Cardiac fibroblast (primary cell): ENCODE measurements around the gene WNT7B.

Experiments used
- DNase-seq, 2 donors: peaks; one replicate each; pipeline versions ENCODE4 v3.0.0 to v3.0.0-alpha.2; 2010; ENCODE audit warnings: low read depth in 2 of 2
- H3K4me3 ChIP-seq, 2 donors: replicated peaks in 1 of 2; 1 replicate in 1 of 2; 2 replicates in 1 of 2; pipeline ENCODE4 v1.5.1; 2011; ENCODE audit warnings: low read depth in 2 of 2, low read length in 2 of 2, mild to moderate bottlenecking in 2 of 2, moderate library complexity in 1 of 2
- TF ChIP-seq, protein P1 (sequence below): IDR thresholded peaks from one replicate; pipeline ENCODE4 v1.5.1; 2011; ENCODE audit warnings: low read depth, mild to moderate bottlenecking, low read length, inconsistent platforms

The WNT7B gene

DNA sequence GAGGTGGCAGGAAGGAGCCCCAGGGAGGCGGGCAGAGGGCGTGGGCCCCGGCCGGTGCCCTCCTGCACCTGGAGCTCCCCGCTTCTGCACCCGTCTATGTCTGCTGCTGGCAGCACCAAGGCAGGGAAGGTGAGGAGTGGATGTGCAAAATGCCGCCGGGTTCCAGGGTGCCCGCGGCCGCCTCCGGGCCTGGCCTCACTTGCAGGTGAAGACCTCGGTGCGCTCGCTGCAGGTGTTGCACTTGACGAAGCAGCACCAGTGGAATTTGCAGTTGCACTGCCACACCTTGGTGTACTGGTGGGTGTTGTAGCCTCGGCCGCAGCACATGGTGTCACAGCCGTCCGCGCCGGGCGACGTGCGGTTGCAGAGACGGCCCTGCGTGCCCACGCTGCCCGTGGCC lies 54.3 kb downstream of the WNT7B start:
- H3K4me3 ChIP-seq, result no peak overlapping the region
- DNase-seq, result no peak
- TF ChIP-seq, protein P1, sequence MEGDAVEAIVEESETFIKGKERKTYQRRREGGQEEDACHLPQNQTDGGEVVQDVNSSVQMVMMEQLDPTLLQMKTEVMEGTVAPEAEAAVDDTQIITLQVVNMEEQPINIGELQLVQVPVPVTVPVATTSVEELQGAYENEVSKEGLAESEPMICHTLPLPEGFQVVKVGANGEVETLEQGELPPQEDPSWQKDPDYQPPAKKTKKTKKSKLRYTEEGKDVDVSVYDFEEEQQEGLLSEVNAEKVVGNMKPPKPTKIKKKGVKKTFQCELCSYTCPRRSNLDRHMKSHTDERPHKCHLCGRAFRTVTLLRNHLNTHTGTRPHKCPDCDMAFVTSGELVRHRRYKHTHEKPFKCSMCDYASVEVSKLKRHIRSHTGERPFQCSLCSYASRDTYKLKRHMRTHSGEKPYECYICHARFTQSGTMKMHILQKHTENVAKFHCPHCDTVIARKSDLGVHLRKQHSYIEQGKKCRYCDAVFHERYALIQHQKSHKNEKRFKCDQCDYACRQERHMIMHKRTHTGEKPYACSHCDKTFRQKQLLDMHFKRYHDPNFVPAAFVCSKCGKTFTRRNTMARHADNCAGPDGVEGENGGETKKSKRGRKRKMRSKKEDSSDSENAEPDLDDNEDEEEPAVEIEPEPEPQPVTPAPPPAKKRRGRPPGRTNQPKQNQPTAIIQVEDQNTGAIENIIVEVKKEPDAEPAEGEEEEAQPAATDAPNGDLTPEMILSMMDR, result no peak

DNA sequence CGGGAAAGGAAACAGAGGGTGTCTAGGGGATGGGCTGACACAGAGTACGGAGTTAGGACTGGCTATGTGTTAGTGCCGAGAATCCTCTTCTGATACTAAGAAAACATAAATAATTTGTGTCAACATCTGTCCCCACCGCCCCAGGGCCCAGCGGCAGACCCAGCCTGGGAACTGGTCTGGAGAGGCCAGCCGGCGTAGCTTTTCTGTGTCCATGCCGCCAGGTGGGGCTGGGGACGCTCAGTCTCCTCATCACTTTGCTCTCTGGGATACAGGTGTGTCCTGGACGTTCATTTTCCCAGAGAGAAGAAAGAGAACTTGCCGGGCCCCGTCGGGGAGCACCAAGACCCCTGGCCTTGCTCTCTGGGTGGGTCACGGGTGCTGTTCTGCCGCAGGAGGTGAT lies 54.7 kb downstream of the WNT7B start:
- TF ChIP-seq, protein P1, result no peak
- no peak overlapping the region for H3K4me3 ChIP-seq
- DNase-seq, result no peak

DNA sequence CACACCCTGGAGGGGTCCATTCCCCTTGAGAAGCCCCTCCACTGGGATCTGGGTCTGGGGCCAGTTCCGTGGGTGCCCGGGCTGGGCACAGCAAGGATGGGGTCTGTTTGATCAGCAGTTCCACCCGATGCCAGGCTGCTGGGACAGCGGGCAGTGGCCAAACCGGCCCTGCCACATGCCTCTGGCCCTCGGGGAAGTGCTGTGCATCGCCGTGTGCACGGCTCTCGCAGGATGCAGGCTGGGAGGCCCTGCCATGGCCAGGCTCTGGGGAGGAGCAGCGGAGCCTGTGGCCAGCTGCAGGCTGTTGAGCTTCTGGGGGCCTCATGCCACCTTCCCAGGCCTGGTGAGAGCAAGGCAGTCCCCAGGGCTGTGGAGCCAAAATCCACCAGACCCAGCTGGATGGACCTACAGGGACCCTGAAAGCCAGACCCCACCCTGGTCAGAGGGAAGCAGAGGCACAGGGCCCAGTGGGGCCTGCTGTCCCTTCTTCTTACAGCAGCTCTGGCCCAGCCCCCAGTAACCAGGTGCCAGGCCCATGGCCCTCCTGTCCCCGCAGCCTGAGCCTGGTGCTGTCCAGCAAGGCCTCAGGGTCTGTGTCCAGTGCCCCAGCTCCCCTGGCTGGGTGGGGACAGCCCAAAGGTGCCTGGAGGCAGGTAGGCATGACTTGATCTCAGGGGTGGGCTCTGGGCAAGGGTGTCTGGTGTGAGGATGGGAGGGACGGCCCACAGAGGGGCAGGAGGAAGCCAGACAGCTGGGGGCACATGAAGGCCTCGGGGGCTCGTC lies 57.3 kb downstream of the WNT7B start:
- TF ChIP-seq, protein P1, result no peak
- no peak overlapping the region for H3K4me3 ChIP-seq
- DNase-seq, result no peak

DNA sequence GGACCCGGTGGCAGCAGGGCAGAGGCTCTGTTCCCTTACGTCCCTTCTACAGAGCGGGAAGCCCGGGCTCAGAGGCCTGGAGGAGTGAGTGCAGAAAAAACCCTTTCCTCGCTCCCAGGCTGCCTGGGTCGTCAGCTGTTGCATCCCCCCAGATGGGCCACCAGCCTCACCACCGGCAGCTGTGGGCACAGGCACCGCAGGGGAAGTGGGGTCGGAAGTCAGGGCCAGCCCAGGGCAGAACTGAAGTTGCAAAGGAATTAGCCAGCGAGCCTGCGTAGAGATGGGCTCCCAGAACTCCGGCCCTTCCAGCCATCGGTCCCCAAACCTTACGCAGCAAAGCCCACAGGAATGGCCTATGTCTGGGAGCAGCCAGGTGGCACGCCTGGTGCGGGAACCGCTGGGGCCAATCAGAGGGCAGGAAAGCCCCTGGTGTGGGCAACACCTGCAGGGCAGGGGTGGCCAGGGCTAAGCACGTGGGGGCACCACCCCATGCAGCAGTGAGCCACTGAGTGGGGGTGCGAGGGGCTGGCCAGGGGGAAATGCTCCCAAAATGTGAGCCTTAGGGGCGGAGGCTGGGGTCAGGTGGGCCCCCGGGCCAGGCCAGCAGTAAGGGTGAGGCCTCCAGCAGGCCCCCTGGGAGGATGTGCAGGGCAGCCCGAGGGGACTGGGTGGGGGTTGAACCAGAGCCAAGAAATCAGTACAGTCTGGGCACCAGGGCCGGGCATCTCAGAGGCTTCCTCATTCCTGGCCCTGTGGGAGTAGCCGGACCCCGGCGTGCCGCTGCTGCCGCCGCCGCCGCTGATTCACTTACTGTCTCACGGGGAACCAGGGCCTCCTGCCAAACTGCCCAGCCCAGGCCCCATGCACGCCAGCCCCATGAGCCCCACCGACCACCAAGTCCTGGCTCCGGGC lies 58.2 kb downstream of the WNT7B start:
- DNase-seq, result peak; percentile 20 to 53
- no peak overlapping the region for H3K4me3 ChIP-seq

DNA sequence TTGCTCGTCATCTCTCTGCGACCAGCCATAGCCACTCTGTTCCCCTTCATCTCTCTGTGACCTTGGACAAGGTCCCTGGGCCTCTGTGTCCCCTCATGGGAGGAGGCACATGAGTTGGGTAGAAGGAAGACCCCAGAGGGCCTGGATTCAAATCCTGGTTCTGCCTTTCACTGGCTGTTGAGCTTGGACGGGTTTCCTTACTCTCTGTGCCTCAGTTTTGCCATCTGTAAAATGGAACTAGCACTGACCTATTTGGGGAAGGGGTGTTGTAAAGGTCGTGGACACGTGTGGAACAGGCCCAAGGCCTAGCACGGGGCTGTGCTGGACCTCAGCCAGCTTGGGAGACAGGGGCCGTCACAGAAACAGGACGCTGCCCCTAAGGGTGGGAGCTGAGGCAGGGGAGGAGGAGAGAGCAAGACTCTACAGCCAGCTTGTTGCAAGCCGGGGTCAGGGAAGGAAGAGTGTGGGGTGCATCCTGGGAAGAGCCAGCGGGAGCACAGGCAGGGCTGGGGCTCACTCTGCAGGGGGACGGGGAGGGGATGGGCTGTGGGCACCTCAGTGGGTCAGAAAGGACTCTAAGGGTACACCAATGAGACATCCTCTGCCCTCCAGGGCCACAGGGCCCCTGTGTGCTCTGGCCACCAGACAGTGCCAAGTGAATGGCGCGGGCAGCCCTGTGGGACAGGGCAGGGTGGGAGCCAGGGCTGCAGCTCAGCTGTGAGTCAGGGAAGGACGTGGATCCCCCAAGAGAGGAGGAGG lies 59.1 kb downstream of the WNT7B start:
- DNase-seq, result no peak
- TF ChIP-seq, protein P1, result no peak
- H3K4me3 ChIP-seq, result no peak overlapping the region

More for the DNA sequence above, 58.2 kb downstream of the WNT7B start:
- TF ChIP-seq, protein P1, result no peak

DNA sequence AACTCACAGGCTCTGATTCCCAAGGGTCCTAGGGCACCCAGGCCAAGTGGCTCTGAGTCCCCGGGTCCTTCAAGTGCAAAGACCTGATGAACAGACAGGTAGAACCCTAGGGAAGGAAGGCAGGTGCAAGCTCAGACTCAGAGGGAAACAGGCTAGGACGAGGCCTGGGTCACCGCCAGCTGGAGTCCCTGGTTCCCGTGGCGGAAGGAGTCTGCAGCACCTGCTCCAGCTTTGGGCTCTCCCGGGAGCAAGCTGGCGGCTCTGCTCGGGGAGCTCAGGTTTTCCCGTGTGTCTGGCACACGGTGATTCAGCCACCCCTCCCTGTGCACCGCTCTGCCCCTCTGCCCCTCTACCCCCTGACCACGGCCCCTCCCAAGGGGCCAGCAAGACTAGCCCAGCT lies 59.8 kb downstream of the WNT7B start:
- DNase-seq, result no peak
- no peak overlapping the region for H3K4me3 ChIP-seq
- TF ChIP-seq, protein P1, result no peak
